Fibroblast of lung (primary cell): Measurements from ENCODE around the gene ASTN1. TPM values are rescaled to one million over a fixed set of nuclear protein-coding genes. Genes with fewer than 3 reads are reported as not detected.

Experiments
- DNase-seq, 2 donors: peaks; one replicate each; pipeline versions ENCODE4 v3.0.0 to v3.0.0-alpha.2; 2010; ENCODE audit warnings: low read depth in 2 of 2
- H2AFZ ChIP-seq: 2 replicates; pipeline ENCODE4 v1.5.1; 2012; ENCODE audit warnings: low read length, control low read depth, inconsistent platforms
- H3K27ac ChIP-seq: 2 replicates; pipeline ENCODE4 v1.5.1; 2011; ENCODE audit warnings: low read length, control low read depth; ENCODE audit not compliant: insufficient read depth
- H3K27me3 ChIP-seq: 2 replicates; pipeline ENCODE4 v1.5.1; 2011; ENCODE audit warnings: mild to moderate bottlenecking, low read length; ENCODE audit not compliant: control insufficient read depth, insufficient read depth
- H3K36me3 ChIP-seq: 2 replicates; pipeline ENCODE4 v1.5.1; 2011; ENCODE audit warnings: low read length; ENCODE audit not compliant: control insufficient read depth, insufficient read depth
- H3K4me1 ChIP-seq: 2 replicates; pipeline ENCODE4 v1.5.1; 2011; ENCODE audit warnings: low read length; ENCODE audit not compliant: control insufficient read depth, insufficient read depth; ENCODE audit errors: extremely low read depth
- H3K4me2 ChIP-seq: 2 replicates; pipeline ENCODE4 v1.5.1; 2011; ENCODE audit warnings: low read length, control low read depth; ENCODE audit not compliant: insufficient read depth; ENCODE audit errors: extremely low read depth
- H3K4me3 ChIP-seq, 4 experiments: fragments of 200-600 bp in 1 of 4; sonication (generic) in 1 of 4; replicated peaks in 1 of 4; 2 replicates each; pipeline ENCODE4 v1.5.1; 2011 to 2016; ENCODE audit warnings: low read length in 4 of 4, low read depth in 3 of 4, mild to moderate bottlenecking in 3 of 4, control low read depth in 2 of 4, inconsistent platforms in 1 of 4, mixed read lengths in 1 of 4; ENCODE audit not compliant: insufficient read depth in 1 of 4; ENCODE audit errors: control extremely low read depth in 1 of 4
- H3K79me2 ChIP-seq: 2 replicates; pipeline ENCODE4 v1.5.1; 2012; ENCODE audit warnings: mild to moderate bottlenecking, low read length, inconsistent platforms; ENCODE audit not compliant: control insufficient read depth, insufficient read depth
- H3K9ac ChIP-seq: 2 replicates; pipeline ENCODE4 v1.5.1; 2011; ENCODE audit warnings: mild to moderate bottlenecking, low read length, control low read depth; ENCODE audit not compliant: insufficient read depth
- H3K9me3 ChIP-seq: 2 replicates; pipeline ENCODE4 v1.5.1; 2012; ENCODE audit warnings: low read depth, low read length; ENCODE audit not compliant: control insufficient read depth, insufficient read depth
- H4K20me1 ChIP-seq: 2 replicates; pipeline ENCODE4 v1.5.1; 2011; ENCODE audit warnings: low read length; ENCODE audit not compliant: control insufficient read depth, insufficient read depth; ENCODE audit errors: extremely low read depth
- EZH2 ChIP-seq: IDR thresholded peaks from 2 replicates; pipeline ENCODE4 v1.5.1; 2012; ENCODE audit warnings: low read length, control low read depth, mild to moderate bottlenecking; ENCODE audit errors: missing control alignments
- polyA plus RNA-seq, 2 donors: library from polyadenylated mRNA; depleted of rRNA in 1 of 2; stranded (reverse) in 1 of 2; unstranded in 1 of 2; fragments of >200 nt; gene quantifications; 2 replicates each; pipeline ENCODE4 v1.2.1, GENCODE V29; 2011 to 2012; ENCODE audit warnings: missing spikeins in 1 of 2
- total RNA-seq: library from RNA; depleted of rRNA; stranded (reverse); fragments of >200 nt; gene quantifications from 2 replicates; pipeline ENCODE4 v1.2.1, GENCODE V29; 2014
- TF ChIP-seq, protein P1 (sequence below), 2 donors: IDR thresholded peaks in 1 of 2; conservative IDR thresholded peaks in 1 of 2; 1 replicate in 1 of 2; 2 replicates in 1 of 2; pipeline ENCODE4 v1.5.1; 2011 to 2012; ENCODE audit warnings: low read length in 2 of 2, control low read depth in 1 of 2, inconsistent platforms in 1 of 2, low read depth in 1 of 2, mild to moderate bottlenecking in 1 of 2

ASTN1 gene
- total and polyA plus RNA-seq, 2 donors (not counting 1 experiment from before 2014, with no cell fraction given), result 0.06 to 0.17 TPM

DNA sequence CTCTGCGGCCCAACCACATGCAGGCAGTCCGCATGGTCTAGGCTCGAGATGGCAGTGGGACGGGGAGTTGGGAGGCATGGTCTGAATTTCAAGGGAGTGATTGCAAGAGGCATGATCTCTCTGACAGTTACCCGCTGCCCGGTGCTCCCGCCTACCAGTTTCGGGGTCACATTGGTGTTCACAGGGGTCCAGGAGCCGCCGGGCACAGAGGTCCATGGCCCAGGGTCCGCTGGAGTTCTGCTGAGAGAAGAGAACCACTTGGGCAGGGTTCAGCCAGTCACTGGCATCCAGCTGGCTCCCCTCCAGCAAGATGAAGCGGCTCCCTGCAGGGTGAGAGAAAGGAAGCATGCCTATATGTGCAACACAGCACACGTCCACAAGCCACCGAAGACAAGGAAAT lies 141.3 kb downstream of the ASTN1 start:
- Histone ChIP-seq H3K4me1 (no peaks in the 10 kb centered on the region), H2AFZ (no peak overlapping the region), H4K20me1 (no peaks in the 10 kb centered on the region), H3K9ac (no peak overlapping the region), H3K9me3 (no peaks in the 10 kb centered on the region), H3K27ac (no peak overlapping the region), H3K4me2 (no peak overlapping the region), H3K27me3 (no peaks in the 10 kb centered on the region), H3K79me2 (no peaks in the 10 kb centered on the region), H3K36me3 (no peaks in the 10 kb centered on the region), H3K4me3 (no peak overlapping the region)
- TF ChIP-seq, protein P1, sequence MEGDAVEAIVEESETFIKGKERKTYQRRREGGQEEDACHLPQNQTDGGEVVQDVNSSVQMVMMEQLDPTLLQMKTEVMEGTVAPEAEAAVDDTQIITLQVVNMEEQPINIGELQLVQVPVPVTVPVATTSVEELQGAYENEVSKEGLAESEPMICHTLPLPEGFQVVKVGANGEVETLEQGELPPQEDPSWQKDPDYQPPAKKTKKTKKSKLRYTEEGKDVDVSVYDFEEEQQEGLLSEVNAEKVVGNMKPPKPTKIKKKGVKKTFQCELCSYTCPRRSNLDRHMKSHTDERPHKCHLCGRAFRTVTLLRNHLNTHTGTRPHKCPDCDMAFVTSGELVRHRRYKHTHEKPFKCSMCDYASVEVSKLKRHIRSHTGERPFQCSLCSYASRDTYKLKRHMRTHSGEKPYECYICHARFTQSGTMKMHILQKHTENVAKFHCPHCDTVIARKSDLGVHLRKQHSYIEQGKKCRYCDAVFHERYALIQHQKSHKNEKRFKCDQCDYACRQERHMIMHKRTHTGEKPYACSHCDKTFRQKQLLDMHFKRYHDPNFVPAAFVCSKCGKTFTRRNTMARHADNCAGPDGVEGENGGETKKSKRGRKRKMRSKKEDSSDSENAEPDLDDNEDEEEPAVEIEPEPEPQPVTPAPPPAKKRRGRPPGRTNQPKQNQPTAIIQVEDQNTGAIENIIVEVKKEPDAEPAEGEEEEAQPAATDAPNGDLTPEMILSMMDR (conservative IDR thresholded peaks at IDR 0.05 in 1 of 2, IDR thresholded peaks at IDR 0.05 in 1 of 2; ENCODE audit: low read depth in 1 of 2, low read length in 2 of 2), result no peak
- TF ChIP-seq EZH2, result no peak
- no peak for DNase-seq

DNA sequence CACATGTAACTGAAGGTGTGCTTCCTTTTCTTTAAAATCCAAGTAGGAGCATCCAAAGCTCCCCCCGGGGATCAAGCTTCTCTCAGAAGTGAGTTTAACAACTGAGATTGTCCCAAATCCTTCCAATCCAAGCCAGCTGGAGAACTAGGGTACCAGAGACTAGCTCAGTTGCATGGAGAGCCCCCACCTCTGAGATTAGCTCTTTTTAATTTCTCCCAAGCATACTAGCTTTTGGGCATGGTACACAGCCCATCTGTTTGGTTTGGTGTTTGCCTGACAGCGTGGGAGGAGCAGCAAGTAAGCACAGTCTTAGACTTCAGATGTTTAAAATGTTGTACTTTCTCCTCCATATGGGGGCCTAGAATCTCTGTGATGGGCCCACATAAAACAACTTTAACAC lies 142.8 kb downstream of the ASTN1 start:
- Histone ChIP-seq H3K9me3 (no peaks in the 10 kb centered on the region), H3K4me1 (no peaks in the 10 kb centered on the region), H2AFZ (no peak overlapping the region), H3K79me2 (no peaks in the 10 kb centered on the region), H3K27ac (no peak overlapping the region), H3K4me3 (no peak overlapping the region), H4K20me1 (no peaks in the 10 kb centered on the region), H3K27me3 (no peaks in the 10 kb centered on the region), H3K9ac (no peak overlapping the region), H3K4me2 (no peak overlapping the region), H3K36me3 (no peaks in the 10 kb centered on the region)
- TF ChIP-seq EZH2, result no peak
- TF ChIP-seq, protein P1 (conservative IDR thresholded peaks at IDR 0.05 in 1 of 2, IDR thresholded peaks at IDR 0.05 in 1 of 2; ENCODE audit: low read depth in 1 of 2, low read length in 2 of 2), result no peak
- DNase-seq, result no peak

DNA sequence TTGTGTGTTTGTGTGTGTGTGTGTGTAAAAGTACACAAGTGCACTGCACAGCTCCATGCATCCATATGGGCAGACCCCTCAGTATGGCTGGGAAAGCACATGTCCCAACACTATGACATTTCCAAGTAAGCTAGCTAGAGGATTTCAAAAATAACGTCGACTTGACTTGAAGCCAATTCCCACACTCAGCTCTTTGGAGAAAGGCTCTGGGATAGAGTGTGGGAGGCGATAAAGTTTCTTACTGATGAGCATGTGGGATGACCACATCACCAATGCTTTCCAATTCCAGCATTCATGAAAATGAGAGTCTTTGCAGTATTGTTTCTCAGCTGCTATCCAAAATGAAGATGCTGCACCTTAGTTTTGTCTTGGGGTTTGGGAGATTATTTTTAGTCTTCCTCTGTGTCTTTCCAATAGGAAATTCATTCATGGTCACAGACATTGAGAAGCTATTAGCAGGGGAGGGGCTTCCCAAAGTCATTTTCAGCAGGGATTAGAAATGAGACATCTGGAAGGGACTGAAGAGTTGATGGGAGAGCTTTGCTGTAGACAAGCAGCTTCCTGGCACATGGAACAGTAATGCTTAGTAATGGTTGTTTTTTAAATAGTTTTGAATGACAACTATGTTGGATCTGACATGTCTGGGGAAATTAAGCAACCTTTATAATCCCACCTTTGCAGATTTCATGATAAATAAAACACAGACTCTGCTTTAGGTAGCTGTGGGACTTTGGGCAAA lies 143.5 kb downstream of the ASTN1 start:
- Histone ChIP-seq H2AFZ (no peak overlapping the region), H3K27me3 (no peaks in the 10 kb centered on the region), H4K20me1 (no peaks in the 10 kb centered on the region), H3K27ac (no peak overlapping the region), H3K9me3 (no peaks in the 10 kb centered on the region), H3K9ac (no peak overlapping the region), H3K36me3 (no peaks in the 10 kb centered on the region), H3K4me3 (no peak overlapping the region), H3K4me1 (no peaks in the 10 kb centered on the region), H3K79me2 (no peaks in the 10 kb centered on the region), H3K4me2 (no peak overlapping the region)
- no peak for DNase-seq
- no peak for TF ChIP-seq EZH2
- TF ChIP-seq, protein P1 (conservative IDR thresholded peaks at IDR 0.05 in 1 of 2, IDR thresholded peaks at IDR 0.05 in 1 of 2; ENCODE audit: low read depth in 1 of 2, low read length in 2 of 2), result no peak
